Measurements from ENCODE around the gene NNAT.

NNAT gene

DNA sequence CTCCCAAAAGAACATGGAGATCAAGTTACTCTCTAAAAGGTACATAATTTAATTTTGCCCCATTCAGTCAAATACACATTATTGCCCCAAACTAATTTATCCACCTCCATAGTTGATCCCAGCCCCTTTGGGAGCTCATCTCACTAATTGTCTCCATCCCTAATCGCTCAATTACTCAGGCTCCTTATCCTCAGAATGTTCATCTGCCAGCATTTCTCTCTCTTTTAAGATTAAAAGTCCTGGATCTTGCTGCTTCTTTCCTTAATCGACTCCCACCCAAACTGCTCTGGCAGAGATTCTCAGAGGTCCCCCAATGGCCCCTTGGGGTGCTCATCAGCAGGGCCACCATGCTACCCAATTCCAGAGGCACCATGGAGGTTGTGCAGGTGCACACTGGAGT lies 18.4 kb upstream of the NNAT start:
- no peak for DNase-seq (ENCODE audit: low read depth)

DNA sequence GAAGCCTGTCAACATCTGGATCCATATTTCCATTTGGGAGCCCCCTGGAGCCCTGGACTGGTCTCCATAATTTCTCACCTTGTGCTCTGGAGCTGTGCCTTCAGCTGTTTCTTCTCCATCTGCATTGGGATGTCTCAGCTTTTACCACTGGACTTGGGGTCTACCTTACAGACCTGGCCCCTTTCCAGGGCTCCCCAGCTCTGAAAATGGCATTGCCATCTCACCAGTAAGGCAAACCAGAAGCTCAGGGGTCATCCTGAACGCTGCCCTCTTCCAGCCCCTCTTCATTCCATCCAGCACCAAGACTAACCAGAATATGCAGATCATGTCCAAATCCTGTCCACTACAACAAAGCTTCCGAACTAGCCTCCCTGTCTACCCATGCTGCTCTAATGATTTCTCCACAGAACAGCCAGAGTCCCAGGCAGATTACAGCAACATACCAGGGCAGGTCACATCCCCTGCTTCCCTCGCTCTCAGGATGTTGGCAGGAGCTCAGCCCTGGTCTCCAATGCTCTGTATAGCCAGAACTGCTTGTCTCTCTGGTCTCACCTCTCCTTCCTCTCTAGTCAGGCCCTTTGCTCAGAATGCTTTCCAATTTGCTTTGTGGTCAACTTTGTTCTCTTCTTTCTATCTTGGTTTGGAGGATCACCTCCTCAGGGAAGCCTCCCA lies 17.7 kb upstream of the NNAT start:
- no peak for DNase-seq (ENCODE audit: low read depth)

DNA sequence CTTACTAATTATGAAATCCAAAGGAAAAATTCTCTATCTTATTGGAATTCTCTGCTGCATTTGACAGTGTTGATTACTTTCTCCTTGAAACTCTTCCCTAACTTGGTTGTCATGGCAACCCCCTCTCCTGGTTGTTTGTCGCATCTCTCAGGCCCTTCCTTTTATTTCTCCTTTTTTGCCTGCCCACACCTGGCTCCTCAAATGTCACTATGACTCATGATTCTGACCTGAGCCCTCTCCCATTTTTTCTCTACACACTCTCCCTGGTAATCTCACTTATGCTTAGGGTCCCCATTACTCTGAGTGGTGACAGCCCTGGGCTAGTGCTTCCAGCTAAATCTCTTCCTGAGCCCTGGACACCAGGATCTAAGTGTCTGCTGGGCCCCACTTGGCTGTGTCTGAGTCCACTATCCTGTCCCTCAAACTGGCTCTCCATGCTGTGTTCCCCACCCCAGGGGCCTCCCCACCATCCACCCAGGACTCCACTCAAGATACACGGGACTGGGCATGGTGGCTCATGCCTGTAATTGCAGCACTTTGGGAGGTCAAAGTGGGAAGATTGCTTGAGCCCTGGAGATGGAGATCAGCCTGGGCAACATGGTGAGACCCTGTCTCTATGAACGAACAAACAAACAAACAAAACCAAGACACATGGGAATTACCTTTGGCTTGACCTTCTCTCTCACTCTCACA lies 16.5 kb upstream of the NNAT start:
- DNase-seq (ENCODE audit: low read depth) = no peak

DNA sequence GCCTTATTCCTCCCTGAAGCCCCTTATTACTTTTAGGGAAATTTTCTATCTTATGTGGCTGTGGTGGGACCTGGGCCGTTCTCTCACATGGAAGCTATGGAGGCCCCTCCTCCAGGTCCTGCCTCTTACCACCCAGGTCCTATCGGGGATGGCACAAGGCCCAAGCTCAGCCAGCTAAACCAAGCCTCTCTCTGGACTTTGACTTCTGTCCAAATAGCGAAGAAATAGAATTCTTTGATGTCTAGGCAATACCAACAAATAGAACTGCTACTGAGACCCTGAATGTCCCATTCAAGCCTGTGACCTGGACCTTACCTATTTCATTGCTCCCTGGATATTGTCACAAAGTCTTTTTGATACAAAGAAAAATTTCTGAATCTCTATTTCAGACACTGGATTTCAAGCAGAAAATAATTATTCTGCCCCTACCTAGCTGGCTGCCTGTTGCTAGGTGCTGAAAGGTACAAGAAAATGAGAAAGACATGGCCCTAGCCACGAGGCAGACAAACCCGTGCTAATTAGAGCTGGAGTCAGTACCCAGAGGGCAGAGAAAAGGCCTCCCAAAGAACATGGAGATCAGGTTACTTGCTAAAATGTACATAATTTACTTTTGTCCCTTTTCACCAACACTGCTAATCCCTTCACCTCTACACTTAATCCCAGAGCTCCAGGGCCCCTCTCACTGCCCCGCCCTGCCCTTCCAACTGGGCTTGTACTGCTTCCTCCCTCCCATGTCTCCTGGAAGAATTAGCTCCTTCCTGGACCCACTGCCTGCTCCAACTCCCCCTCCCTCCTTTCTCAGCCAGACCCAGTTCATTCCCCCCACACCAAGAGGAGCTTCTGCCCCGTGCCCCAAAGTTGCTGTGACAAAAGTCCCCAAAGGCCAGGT lies 15.5 kb upstream of the NNAT start:
- no peak for DNase-seq (ENCODE audit: low read depth)

DNA sequence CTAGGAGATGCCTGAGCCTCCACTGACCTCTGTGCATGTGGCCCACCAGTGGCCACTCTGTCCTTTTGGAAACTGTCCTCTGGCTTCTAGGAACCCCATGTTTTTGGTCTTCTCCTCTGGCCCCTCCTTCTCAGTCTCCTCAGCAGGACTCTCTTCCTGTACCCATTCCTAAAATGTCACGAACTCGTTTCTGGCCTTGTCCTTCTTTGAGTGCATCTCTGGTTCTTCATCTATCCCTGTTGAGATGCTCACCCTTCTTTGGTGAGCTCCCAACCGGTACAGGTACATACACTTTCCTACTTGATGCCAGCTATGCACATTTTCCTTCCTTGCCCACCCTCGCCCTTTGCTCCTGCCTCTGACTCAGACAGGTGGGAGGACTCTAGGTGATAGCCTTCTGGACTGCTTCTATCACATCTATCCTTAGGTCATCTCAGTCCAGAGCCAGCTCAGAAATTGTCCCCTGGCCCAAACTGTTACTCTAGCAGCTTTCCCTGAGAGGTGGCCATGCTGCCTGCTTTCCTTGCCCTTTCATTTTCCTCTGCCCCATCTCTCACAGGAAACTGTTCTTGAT lies 14.8 kb upstream of the NNAT start:
- DNase-seq (ENCODE audit: low read depth) = no peak

DNA sequence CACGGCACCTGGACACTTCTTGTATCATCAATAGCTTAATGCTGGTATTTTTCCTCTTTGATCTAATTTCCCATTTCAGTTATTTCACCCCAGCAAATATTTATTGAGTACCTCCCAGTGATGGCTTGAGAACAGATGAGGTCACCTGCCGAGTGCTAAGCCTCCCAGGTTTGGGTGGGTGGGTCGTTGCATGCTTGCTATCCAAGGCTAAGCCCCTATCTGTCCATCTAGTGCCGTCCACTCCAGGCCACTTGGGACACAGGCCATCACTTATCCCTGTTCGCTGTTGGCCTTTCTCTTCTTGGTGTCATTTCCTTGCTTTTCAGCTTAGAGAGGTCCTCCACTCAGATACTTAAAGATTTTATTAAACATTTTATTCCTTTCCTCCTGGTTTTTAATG lies 10.8 kb upstream of the NNAT start:
- no peak for DNase-seq (ENCODE audit: low read depth)

DNA sequence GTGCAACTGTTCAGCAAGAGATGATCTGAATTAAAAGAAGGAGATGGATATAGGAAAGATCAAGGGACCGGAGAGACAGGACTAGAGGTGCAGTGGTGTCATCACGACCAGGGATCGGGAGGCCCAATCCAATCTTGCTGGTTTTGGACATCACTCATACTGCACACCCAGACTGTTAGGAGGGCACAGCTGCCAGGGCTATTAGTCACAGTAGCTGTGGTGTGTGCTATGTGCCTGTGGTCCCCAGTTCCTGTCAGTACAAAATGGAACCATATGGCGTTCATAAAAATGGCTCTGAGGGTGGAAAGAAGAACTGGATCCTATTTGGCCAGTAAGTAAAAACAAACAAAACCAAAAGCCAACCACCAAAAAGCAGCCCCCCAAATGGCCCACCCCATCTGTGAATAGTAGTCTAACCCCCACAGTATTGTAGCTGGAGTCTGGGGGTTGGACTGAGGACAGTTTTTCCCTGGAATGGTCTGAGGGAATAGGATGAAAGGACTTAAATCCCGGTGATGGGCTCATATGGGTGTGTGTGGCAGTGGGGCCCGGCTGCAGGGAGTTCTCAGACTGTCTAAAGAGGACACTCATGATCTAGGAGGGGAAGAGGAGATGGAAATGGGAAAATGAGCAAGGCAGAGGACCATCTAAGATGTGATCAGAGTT lies 9.3 kb upstream of the NNAT start:
- no peak for DNase-seq (ENCODE audit: low read depth)

DNA sequence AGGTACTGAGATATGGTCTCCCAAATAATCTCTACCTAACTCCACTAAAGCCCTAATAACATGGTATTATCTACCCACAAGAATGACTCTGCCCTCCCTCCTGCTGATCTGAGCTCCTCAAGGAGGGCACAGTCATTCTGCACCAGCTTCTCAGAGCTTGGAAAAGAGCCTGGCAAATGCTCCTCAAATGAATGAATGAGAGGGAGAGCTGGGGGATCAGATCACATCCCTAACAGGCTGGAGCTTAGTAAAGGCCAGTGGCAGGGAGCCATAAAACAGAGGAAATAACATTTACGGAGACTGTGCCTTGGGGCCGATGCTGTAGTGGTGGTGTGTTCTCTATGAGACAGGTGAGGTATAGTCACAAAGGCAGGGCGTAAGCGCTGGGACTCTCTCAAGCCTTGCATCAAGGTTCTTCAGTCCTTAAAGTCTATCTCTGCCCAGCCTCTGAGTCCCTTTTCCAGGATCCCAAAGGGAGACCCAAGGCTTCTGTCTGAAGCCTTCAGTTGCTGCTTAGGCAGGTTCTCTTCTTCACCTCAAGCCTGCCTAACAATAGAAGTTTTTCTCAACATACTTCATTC lies 7.2 kb upstream of the NNAT start:
- no peak for DNase-seq (ENCODE audit: low read depth)

DNA sequence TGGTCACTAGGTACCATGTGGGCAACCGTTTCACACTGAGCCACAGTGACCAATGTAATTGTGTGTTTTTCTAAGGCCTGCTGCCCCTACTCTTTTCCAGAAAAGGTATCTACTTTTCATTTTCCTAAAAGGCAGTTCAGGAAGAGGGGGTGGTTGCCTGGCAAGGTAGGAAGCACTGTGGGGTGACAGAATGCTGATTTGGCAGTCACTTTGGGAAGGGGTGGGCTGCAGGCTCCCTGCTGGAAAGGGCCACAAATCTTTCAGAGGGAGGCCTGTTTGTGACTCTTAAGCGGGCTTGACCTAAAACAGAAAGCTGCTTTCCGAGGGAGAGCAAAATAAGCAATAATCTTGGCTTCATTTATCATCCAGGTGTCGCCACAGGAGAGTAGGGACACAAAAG lies 5.2 kb upstream of the NNAT start:
- no peak for DNase-seq (ENCODE audit: low read depth)

DNA sequence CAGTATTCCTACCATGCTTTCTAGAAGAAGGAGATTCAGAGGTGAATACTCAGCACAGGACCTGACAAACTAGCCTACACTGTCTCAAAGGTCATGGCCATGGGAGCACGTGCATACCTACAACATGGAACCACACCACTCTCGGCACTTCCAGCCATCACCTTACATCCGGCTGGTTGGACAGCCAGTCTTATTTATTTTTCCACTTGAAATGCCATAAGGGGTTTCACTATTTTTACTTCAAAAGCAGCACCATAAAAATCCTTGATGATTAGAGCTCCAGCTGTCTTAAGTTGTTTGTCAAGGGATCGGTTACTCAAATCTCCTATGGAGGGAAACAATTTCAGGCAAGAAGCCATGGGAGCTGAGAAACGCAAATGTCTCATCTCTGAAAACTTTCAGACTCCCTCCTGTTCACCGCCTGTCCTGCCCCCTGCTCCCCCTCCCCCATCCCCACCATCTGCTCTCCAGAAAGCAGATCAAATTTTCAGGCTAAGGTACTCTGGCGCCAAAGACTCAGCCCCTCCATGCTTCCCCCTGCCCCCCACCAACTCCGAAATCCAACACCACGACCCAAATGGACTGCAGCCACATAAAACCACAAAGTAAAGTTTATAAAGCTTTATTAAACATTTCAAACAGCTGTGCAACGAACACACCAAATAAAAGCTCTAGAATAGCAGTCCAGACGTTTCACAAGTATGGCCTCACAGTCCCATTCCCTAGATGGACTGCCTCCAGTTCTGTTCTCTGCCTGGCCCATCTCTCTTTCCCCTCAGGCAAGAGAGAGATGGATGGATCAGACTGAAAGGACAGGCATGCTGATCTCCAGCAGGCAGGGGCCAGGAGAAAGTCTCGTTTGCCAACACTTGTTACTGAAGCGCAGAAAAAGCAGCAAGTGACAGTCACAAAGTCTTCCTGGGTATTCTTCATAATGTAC lies 4.0 kb upstream of the NNAT start:
- no peak for DNase-seq (ENCODE audit: low read depth)

DNA sequence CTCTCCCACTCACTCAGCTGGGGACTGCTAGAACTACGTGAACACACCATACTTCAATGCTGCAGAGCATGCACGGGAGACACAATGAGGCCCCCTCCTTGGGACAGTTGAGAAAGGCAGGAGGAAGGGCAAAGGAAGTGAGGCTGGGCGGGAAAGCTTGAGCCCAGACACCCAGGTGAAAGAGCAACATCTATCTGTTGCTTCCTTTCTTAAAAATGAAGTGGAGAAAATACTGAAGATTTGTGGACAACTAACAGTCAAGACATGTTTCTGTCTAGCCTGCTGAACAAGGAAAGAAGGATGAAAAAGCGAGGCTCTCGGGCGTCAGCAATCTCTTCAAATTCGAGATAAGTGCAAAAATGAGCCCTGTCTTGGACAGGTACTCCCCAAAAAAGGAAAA lies 3.0 kb upstream of the NNAT start:
- no peak for DNase-seq (ENCODE audit: low read depth)

DNA sequence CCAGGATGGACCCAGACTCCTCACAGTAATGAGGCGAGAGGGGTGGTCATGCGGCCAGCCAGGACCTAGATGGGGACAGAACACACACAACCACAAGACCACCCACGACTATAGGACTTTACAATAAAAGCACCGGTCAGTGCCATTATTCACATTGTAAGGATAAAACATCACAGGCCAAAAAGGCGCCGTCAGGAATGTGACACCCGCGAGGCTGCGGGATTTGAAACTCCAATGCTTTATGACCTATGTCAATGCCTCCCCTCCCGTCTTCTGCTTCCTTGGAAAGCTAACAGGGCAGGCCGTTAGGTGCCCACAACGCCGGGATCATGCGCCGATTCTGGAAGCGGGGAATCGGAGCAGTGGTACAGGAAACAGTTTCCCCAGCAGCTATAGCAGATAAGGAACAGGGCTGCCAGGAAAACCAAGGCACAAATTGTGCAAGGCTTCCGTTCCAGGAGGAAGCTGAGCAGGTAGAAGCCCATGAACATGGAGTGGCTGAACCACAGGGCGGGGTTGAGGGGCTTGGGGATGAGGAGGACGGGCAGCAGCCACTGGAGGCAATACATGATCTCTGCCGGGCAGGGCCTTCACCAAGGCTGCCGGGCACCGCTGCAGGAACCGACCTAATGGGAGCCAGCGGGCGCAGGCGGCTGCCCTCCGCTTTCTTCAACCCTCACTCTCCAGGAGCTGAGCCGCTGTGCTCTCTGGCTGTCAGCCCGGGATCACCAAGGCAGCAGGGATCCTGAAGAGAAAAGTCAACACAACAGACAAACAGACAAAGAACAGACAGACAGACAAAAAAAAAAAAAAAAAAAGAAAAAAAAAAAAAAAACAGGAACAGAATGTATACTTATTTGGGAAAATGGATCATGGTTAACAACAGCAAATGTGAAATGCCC lies 2.2 kb upstream of the NNAT start:
- no peak for DNase-seq (ENCODE audit: low read depth)

DNA sequence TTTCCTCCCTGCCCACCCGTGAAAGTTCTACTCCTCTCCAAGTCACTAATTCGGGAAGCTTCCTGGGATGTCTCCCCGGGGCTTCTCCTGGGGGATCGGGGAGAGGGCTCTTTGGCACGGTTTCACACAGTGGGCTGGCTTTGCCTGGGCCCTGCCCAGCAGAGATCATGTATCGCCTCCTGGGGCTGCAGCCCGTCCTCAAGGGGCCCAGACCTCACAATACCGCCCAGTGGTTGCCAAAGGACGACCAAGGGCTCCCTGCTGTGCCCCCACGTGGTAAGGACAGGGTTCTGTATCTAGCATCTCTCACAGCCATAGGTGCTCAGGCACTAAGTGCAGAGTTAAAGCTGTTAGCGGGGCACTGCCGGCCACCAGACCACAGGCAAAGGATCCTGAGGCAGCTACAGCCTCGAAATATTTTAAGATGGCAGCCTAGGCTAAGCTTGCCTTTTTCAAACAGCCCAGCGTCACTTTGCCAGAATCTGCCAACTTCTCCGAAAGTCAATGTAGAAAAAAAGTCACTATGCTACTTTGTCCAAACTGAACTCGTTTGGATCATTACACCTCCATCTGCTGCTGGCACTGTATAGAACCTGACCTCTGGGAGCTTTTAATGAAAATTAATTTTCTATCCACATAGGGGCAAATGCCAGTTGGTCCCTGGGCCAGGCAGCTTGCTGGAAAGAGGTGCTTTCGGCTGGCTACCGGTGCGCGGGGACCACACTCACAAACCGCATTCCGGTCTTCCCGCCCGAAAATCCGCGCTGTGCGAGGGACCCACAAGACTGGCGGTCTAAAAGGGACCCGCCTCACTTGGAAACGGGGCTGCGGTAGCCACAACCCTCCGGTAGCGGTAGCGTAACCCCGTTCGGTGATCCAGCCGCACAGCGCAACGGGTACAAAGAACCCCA lies 1.3 kb upstream of the NNAT start:
- DNase-seq (ENCODE audit: low read depth) = no peak

DNA sequence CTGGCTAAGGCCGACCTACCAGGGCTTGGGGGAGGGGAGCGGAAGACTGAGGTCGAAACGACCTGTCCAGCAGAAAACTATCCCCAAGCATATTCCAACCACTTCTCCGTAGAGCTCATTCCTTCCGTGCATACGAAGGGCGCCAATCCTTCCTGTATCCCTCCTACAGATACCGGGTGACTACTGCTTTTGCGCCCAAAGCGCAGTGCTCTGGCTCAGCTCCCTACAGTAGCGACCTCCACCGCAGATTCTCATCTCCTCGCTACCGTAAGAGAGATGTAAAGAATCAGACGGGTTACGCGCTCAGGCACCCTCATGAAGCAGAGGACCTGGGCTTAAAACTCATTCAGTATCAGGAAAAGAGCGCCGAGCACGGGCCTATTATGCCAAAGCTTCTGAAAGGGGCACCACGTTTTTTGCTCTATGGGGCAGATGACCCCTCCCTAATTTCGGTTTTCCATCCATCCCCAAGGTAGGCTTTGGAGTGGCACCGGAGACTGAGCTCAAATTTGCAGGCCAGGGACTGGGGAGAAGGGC lies 563 bp upstream of the NNAT start:
- no peak for DNase-seq (ENCODE audit: low read depth)

DNA sequence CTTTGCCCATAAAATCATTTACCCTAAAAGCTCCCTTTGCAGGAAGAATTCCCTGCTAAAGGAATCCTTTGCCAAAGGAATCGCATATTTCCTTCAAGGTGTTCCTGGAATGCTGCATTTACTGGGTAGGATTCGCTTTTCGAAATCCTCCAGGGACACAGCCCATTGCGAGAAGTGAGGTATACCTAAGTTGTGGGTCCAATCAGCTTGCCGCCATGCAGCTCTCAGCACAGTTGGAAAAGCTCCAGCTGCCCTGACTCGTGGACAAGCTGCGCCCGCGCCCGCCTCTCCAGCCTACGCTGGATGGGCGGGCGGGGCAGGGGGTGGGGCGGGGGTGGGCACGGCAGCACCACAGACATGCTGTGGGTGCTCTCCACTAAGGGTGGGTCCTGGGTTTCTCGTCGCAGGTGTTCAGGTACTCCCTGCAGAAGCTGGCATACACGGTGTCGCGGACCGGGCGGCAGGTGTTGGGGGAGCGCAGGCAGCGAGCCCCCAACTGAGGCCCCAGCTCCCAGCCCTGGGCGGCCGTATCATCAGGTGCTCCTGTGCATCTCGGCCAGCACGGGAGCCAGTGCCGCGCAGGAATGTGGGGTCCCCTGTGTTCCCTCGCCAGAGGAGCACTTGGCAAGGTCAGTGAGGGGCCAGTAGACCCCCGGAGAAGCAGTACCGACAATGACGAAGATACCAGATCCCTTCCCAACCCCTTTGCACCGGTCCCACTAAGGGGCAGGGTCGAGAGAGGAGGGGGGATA lies 1.4 kb downstream of the NNAT start:
- DNase-seq (ENCODE audit: low read depth) = no peak

DNA sequence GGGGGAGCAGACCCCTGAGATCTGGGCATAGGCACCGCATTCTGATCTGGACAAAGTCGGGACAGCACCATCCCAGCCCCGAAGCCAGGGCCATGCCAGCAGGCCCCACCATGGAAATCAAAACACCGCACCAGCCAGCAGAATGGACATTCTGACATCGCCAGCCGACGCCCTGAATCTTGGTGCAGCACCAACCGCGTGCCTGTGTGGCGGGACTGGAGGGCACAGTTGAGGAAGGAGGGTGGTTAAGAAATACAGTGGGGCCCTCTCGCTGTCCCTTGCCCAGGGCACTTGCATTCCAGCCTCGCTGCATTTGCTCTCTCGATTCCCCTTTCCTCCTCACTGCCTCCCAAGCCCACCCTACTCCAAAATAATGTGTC lies 2.0 kb downstream of the NNAT start:
- no peak for DNase-seq (ENCODE audit: low read depth)

DNA sequence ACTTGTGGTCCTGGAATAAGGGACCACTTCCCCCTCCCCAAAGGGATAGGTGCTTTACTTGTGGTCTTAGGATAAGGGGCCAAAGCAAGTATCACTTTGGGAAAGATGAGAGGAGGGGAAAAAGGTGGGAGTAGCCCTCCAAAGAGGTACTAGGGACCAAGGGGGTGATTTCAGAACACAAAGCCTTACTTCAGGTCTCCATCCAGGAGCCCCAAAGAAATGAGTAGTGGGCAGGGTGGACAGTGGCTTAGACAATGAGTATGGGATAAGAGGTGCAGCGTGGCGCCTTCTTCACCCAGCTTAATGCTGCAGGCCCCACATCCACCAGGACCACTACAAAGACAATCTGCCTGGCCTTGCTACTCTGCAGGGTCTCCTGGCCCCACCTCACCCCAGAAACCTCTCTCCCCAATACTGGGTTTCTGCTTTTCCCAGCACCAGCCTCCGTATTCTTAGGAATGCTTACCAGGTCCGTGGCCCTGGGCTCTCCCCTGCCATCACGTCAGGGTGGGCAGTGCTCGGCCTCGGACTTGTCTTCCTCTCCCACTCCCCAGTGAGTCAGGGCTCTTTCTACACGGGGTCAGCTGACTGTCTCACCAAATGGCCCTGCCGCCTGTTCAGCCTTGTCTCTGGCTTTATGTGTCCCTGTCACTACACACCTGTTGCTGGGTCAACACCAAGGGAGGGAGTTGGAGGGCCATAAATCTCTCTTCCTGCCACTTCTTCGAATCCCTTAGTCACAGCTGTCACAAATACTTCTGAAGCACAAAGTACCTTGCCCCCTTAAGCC lies 3.1 kb downstream of the NNAT start:
- DNase-seq (ENCODE audit: low read depth) = no peak

Data from activated T-helper 9 cell treated with anti-CD3 and anti-CD28 coated beads, Interleukin-2, amount 50 U/mL, for 16 hours (primary cell).